Neural cell (in vitro differentiated cells): ENCODE data around the gene PSD2. TPM values are rescaled to one million over a fixed set of nuclear protein-coding genes. Genes with fewer than 3 reads are reported as not detected.

Experiments
- H2AFZ ChIP-seq: fragments of 200-600, 300-800 bp; sonication (generic), shearing (Covaris generic); 2 replicates; pipeline ENCODE4 v1.6.0; 2014; ENCODE audit warnings: low read depth, mild to moderate bottlenecking, antibody characterized with exemption, low read length, moderate library complexity
- H3F3A ChIP-seq: fragments of 200-600 bp; shearing (Covaris generic); 2 replicates; pipeline ENCODE4 v1.6.1; 2016; ENCODE audit warnings: mild to moderate bottlenecking, moderate library complexity, mixed read lengths, antibody characterized with exemption, low read length; ENCODE audit not compliant: insufficient read depth, poor library complexity, severe bottlenecking
- H3K27ac ChIP-seq: fragments of 200-600, 300-800 bp; sonication (generic), shearing (Covaris generic); 2 replicates; pipeline ENCODE4 v1.5.1; 2014; ENCODE audit warnings: mild to moderate bottlenecking, low read length, moderate library complexity
- H3K27me3 ChIP-seq: fragments of 300-800, 200-600 bp; sonication (generic), shearing (Covaris generic); 2 replicates; pipeline ENCODE4 v1.6.0; 2014; ENCODE audit warnings: mild to moderate bottlenecking, low read depth, low read length, moderate library complexity; ENCODE audit not compliant: insufficient read depth
- H3K36me3 ChIP-seq: fragments of 300-800, 200-600 bp; sonication (generic), shearing (Covaris generic); 2 replicates; pipeline ENCODE4 v1.5.1; 2014; ENCODE audit warnings: mild to moderate bottlenecking, antibody characterized with exemption, low read length, moderate library complexity; ENCODE audit not compliant: insufficient read depth
- H3K4me2 ChIP-seq: fragments of 300-800, 200-600 bp; sonication (generic), shearing (Covaris generic); 2 replicates; pipeline ENCODE4 v1.6.0; 2014; ENCODE audit warnings: mild to moderate bottlenecking, low read length
- H3K4me3 ChIP-seq: fragments of 300-800, 200-600 bp; sonication (generic), shearing (Covaris generic); 2 replicates; pipeline ENCODE4 v1.5.1; 2014; ENCODE audit warnings: mild to moderate bottlenecking, low read length, moderate library complexity
- H3K79me2 ChIP-seq: fragments of 200-600 bp; shearing (Covaris generic); replicated peaks from 2 replicates; pipeline ENCODE4 v1.6.0; 2014; ENCODE audit warnings: mild to moderate bottlenecking, low read length, moderate library complexity; ENCODE audit not compliant: insufficient read depth
- H3K9ac ChIP-seq: fragments of 300-800, 200-600 bp; sonication (generic), shearing (Covaris generic); 2 replicates; pipeline ENCODE4 v1.6.1; 2016; ENCODE audit warnings: mild to moderate bottlenecking, low read length, mixed read lengths
- H3K9me2 ChIP-seq: fragments of 200-600 bp; shearing (Covaris generic); 2 replicates; pipeline ENCODE4 v1.6.1; 2016; ENCODE audit warnings: mild to moderate bottlenecking, low read length, mixed read lengths; ENCODE audit not compliant: insufficient read depth
- H3K9me3 ChIP-seq: fragments of 200-600, 300-800 bp; sonication (generic), shearing (Covaris generic); 2 replicates; pipeline ENCODE4 v1.6.1; 2016; ENCODE audit warnings: mild to moderate bottlenecking, mixed run types, low read length, moderate library complexity, mixed read lengths
- H4K20me1 ChIP-seq: fragments of 200-600 bp; shearing (Covaris generic); 2 replicates; pipeline ENCODE4 v1.6.1; 2016; ENCODE audit warnings: mild to moderate bottlenecking, mixed run types; ENCODE audit not compliant: insufficient read depth
- CTCF ChIP-seq: fragments of 450-650 bp; IDR thresholded peaks from 2 replicates; pipeline ENCODE4 v1.5.1; 2014; ENCODE audit warnings: antibody characterized with exemption, mild to moderate bottlenecking, moderate library complexity; ENCODE audit not compliant: poor library complexity, severe bottlenecking
- EP300 ChIP-seq: fragments of 450-650 bp; conservative IDR thresholded peaks from 2 replicates; pipeline ENCODE4 v1.6.1; 2014; ENCODE audit warnings: antibody characterized with exemption, mild to moderate bottlenecking, moderate library complexity; ENCODE audit not compliant: poor library complexity, severe bottlenecking
- EZH2 ChIP-seq: fragments of 200-600, 300-800 bp; shearing (Covaris generic), sonication (generic); IDR thresholded peaks from 2 replicates; pipeline ENCODE4 v1.6.1; 2014; ENCODE audit warnings: antibody characterized with exemption, low read length, borderline replicate concordance, mild to moderate bottlenecking; ENCODE audit not compliant: insufficient read depth, poor library complexity, severe bottlenecking
- MXI1 ChIP-seq: fragments of 450-650 bp; conservative IDR thresholded peaks from 2 replicates; pipeline ENCODE4 v1.6.1; 2014; ENCODE audit warnings: antibody characterized with exemption, mild to moderate bottlenecking; ENCODE audit not compliant: poor library complexity, severe bottlenecking
- POLR2AphosphoS5 ChIP-seq: IDR thresholded peaks from 2 replicates; pipeline ENCODE4 v1.6.1; 2012
- REST ChIP-seq: IDR thresholded peaks from 2 replicates; pipeline ENCODE4 v1.6.1; 2012; ENCODE audit warnings: borderline replicate concordance
- TAF1 ChIP-seq: IDR thresholded peaks from 2 replicates; pipeline ENCODE4 v1.6.1; 2012; ENCODE audit warnings: low read depth
- polyA plus RNA-seq: library from polyadenylated mRNA; depleted of rRNA; stranded (reverse); fragments of >200 nt; gene quantifications from 2 replicates; pipeline ENCODE4 v1.2.3, GENCODE V29; 2014

The PSD2 gene
- polyA plus RNA-seq, 1 donor from 2014 or later = 33.4 TPM

GRCh38 chr5:139850423-139851016 is 54.9 kb downstream of the PSD2 start:
- no peaks in the 10 kb centered on the region for H4K20me1 ChIP-seq
- peaks cover 21% of the 10 kb centered on the region for H3K27me3 ChIP-seq
- H3K27ac ChIP-seq = no peak overlapping the region
- H2AFZ ChIP-seq = no peak overlapping the region
- H3K9me3 ChIP-seq = no peaks in the 10 kb centered on the region
- H3K9me2 ChIP-seq = no peaks in the 10 kb centered on the region
- no peaks in the 10 kb centered on the region for H3K36me3 ChIP-seq
- H3K4me3 ChIP-seq = no peak overlapping the region
- H3K4me2 ChIP-seq = no peak overlapping the region
- H3F3A ChIP-seq = no peaks in the 10 kb centered on the region
- H3K9ac ChIP-seq = no peak overlapping the region
- H3K79me2 ChIP-seq = no peaks in the 10 kb centered on the region
- TF ChIP-seq POLR2AphosphoS5 (no peak), MXI1 (no peak), CTCF (no peak)

- Histone ChIP-seq H3K4me2 (no peak overlapping the region), H3K27me3 (peaks cover 21% of the 10 kb centered on the region), H3K9me2 (no peaks in the 10 kb centered on the region), H3K36me3 (no peaks in the 10 kb centered on the region), H2AFZ (no peak overlapping the region), H3K9ac (no peak overlapping the region), H3K27ac (no peak overlapping the region), H3K4me3 (no peak overlapping the region), H3K9me3 (no peaks in the 10 kb centered on the region), H4K20me1 (no peaks in the 10 kb centered on the region), H3K79me2 (no peaks in the 10 kb centered on the region), H3F3A (no peaks in the 10 kb centered on the region)
- TF ChIP-seq TAF1 (no peak), EP300 (no peak), MXI1 (no peak)
Observed at GRCh38 chr5:139851558-139851957, 56.0 kb downstream of the PSD2 start.

GRCh38 chr5:139852696-139853095 is 57.1 kb downstream of the PSD2 start:
- no peak overlapping the region for H3K4me2 ChIP-seq
- no peaks in the 10 kb centered on the region for H3F3A ChIP-seq
- peaks cover 10% of the 10 kb centered on the region for H3K27me3 ChIP-seq
- H4K20me1 ChIP-seq = no peaks in the 10 kb centered on the region
- H3K9me3 ChIP-seq = no peaks in the 10 kb centered on the region
- H3K27ac ChIP-seq = no peak overlapping the region
- TF ChIP-seq EZH2 = no peak
- no peak for TF ChIP-seq REST
- no peak for TF ChIP-seq MXI1
- TF ChIP-seq TAF1 = no peak
- TF ChIP-seq CTCF = no peak
- H3K4me3 ChIP-seq = no peak overlapping the region
- H3K79me2 ChIP-seq = no peaks in the 10 kb centered on the region
- H2AFZ ChIP-seq = no peak overlapping the region
- no peak overlapping the region for H3K9ac ChIP-seq
- H3K9me2 ChIP-seq = no peaks in the 10 kb centered on the region
- H3K36me3 ChIP-seq = no peaks in the 10 kb centered on the region
